HG03108 (cell line): ENCODE results near the gene LPAR6.
"Not testable (repeated sequence)": the region's sequence is repeated elsewhere in the genome, so short reads cannot be mapped to it uniquely, and the experiment has no call there.

Experiments used
- ATAC-seq: cut with Tn5 transposase; IDR thresholded peaks from one replicate; pipeline ENCODE4 v1.9.1; 2021; ENCODE audit warnings: moderate library complexity; ENCODE audit not compliant: unreplicated experiment

The LPAR6 gene

GRCh38 chr13:48412881-48413351, at the start of gene LPAR6:
Gene LPAR6 (minus strand): TSS chr13:48413113. CDS start chr13:48412423, 690 bp downstream.
- no peak for ATAC-seq

DNA sequence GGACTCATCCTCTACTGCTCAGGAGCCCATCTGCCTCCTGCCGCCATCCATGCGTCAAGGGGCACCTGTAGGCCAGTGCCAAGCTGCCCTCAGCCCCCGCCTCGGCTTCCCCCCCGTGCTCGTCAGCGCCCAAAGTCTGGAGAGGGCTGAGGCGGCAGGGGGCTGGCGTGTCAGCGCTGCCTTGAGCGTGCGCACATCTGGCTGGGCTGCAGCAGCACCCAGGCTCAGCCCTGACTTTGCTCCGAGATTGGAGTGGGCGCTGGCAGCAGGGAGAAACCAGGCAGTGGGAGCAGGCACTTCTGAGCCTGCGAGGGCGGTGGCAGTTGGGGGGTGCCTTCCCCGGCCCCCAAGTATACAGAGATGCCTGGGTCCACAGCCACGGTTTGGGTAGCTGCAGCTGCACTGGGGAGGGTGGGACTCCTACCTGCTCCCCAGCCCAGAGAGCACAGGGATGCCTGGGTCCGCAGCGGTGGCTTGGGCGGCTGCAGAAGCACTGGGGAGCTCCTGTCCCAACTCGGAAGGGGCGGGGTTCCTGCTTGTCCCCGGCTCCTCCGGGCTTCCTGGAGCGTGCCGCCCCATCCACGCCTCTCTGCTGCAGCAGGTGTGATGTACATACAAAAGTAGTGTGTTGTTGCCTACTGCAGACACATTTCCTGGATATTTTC, 44.8 kb upstream of the LPAR6 start:
- no peak for ATAC-seq

DNA sequence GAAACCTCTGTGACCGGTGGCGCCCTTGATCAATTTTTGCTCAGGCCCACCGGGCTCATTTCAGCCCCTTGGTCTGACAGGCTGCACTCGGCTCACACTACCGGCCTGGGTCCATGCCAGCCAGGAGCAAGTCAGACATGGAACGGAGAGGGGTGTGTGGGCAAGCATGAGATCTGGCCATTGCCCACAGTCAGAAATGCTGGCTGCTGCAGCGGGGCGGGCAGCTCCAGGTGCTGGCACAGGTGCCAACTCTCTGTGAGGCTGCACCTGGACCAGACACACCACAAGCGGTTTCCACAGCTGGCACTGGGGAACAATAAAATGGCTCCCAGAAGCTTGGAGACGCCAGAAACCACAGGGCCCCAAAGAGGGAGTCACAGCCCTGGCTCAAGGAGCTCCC, 43.6 kb upstream of the LPAR6 start:
- no peak for ATAC-seq

DNA sequence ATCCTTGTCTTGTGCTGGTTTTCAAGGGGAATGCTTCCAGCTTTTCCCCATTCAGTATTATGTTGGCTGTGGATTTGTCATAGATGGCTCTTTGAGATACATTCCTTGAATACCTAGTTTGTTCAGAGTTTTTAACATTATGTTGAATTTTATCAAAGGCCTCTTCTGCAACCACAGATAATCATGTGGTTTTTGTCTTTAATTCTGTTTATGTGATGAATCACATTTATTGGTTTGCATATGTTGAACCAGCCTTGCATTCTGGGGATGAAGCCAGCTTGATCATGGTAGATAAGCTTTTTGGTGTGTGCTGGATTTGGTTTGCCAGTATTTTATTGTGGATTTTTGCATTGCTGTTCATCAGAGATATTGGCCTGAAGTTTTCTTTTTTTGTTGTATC, 38.3 kb upstream of the LPAR6 start:
- not testable (repeated sequence) for ATAC-seq

- no peak for ATAC-seq
Measured at GRCh38 chr13:48449656-48450055, 36.7 kb upstream of the LPAR6 start.

DNA sequence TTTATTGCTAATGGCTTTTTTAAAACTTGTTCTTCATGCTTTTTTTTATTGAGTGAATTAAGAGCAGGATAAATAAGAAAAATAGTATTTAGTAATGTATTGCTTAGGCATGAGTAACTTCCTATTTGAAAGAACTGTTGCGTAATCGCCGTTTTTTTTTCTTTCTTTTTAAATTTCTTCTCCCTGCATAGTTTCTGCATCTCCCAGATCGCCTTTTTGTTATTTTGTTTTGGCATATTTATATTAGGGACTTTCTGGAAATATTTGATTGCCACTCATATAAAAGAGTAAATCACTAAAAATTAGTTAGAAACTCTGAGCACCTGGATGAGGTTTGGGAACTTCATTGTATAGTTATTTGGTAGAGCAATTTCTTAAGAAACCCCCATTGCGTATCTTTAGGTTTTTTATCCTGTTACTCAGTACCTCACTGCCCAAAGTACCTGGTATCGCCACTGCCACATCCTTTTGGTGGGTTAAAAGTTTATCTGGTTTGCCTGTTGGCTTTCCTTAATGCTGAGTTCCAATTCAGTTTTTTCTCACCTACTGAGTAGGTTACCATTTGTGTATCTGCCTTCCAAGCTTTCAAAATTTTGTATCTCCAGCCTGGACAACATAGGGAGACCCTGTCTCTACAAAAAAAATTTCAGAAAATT, 36.2 kb upstream of the LPAR6 start:
- no peak for ATAC-seq

- ATAC-seq: no peak
Measured at GRCh38 chr13:48448285-48448958, 35.5 kb upstream of the LPAR6 start.

GRCh38 chr13:48446464-48446863, 33.6 kb upstream of the LPAR6 start:
- ATAC-seq: no peak

DNA sequence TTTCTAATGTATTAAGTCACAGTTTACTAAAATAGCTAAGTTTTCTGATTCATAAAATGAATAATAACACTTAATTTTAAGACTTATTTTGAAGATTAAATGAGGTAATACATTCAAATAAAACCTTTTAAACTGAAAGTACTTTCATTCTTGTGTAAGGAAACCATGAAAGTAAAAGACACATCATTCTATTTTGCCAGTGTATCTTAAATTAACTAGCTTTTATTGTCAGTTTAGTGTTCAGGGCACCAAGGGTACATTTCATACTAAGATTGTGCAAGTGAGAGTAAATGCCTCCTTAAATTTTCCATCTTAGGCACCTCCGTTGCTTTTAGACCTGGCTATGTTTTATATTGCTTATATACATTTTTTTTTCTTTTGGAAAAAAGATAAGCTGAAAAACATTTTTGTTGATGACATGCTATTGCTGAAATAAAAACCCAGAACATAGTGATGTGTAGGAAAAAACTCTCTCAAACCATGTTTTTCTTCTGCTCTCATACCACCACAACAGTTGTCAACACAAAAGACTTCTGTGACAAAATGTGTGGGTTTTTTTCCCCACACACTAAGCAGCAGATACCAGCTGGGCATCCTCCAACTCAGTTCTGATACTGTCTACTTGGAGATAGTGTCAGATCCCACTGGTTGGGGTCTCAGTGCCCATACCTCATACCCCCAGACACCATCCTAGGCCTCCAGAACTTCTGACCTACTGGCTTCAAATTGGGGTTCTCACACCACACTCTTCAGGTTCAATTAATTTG, 30.7 kb upstream of the LPAR6 start:
- no peak for ATAC-seq

DNA sequence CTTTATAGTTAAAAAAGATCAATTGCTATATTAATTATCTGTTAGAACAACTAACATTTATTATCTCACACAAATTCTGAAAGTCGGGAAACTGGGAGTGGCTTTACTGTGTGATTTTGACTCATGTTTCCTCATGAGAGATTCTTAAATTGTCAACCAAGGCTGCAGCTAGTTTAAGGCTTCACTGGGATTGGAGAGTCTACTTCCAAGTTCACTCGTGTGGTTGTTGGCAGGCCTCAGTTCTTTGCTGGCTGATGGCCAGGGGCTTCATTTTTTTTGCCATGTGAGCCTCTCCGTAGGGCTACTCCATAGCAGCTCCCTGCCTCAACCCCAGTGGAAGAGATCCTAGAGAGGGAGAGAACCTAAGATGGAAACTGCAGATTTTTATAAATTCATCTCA, 24.5 kb upstream of the LPAR6 start:
- ATAC-seq: no peak

DNA sequence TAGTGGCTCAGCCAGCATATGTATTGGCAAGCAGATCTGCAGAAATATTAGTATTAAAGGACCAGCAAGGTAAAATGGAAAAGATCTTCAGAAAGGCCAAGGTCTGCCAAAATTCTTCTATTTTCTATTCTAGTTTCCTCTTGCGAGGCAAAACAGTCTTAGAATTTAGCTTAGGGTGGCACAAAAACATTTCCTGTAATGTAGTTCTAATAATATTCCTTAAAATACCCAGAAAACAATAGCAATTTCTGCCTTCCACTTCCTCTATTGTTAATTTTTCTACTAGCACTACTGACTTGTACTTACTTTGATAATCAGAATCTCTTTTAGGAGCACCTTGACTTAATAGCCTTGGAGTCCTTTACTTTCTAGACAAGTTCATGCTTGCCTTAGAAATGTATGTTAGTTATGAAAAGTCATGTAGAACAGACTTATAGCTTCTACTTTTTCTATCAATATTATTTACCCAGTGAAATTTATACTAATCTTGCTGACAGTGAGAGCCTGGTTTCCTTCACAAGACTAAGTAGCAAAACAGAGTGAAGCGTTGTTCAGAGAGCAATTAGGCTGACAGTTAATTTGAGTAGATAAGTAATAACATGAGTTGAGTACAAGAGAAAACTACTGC, 23.9 kb upstream of the LPAR6 start:
- no peak for ATAC-seq

GRCh38 chr13:48434200-48434599, 21.3 kb upstream of the LPAR6 start:
- ATAC-seq: no peak

DNA sequence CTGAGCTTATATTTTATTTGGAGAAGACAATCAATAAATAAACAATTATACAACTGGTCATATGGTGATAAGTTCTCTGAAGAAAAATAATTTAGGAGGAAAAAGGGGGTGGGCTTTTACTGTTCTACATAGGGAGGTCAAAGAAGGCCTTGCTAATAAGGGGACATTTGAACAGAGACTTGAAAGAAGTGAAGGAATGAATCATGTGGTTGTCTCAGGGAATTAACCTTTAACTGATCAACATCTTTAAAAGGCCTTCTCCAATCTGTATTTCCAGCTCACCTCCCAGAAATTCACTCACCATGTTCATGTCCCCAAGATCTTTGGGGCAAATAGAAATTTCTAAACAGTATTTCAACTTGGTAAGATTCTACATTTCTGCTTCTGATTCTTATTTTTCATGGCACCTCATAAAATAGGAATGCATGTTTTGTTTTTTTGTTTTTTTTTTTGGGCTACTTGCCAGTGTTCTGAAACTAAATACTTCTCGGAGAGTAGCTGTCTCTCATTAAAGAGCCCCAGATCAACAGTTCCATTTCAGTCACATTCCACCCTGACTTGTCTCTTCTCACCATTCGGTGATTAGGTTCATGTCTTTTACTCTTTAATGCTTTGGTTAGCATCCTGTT, 19.2 kb upstream of the LPAR6 start:
- ATAC-seq: no peak

- ATAC-seq: no peak
Measured at GRCh38 chr13:48431431-48431830, 18.5 kb upstream of the LPAR6 start.

DNA sequence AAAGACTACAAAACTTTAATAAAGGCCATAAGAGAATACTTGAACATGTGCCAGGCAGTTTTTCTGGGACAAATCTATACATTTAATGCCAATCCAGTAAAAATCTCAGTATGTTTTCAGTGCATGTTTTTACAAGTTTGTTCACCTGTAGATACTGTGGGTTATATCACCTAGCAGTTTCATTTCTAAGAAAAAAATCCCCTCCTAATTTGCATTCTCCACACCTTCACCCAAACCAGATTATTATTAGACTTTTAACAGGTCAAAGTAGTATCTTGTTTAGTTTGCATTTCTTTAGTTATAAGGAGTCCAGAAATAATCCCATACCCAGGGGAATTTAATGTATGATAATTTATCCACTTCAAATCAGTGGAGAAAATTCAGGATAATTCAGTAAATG, 17.0 kb upstream of the LPAR6 start:
- ATAC-seq: no peak

DNA sequence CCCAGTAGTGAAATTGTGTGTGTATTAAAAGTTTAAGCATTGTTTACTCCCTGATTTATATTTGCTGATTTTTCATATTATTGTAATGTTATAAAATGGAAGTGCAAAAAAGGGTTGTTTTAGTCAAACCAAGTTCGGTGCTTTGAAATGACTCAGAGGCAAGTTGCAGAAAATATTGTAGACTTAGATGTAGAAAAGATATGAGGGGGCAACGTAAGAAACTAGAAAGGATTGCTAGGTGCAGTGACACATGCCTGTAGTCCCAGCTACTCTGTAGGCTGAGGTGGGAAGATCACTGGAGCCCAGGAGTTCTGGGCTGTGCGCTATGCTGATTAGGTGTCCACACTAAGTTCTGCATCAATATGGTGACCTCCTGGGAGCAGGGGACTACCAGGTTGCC, 16.1 kb upstream of the LPAR6 start:
- no peak for ATAC-seq

- ATAC-seq: not testable (repeated sequence)
Measured at GRCh38 chr13:48426755-48427298, 13.9 kb upstream of the LPAR6 start.

DNA sequence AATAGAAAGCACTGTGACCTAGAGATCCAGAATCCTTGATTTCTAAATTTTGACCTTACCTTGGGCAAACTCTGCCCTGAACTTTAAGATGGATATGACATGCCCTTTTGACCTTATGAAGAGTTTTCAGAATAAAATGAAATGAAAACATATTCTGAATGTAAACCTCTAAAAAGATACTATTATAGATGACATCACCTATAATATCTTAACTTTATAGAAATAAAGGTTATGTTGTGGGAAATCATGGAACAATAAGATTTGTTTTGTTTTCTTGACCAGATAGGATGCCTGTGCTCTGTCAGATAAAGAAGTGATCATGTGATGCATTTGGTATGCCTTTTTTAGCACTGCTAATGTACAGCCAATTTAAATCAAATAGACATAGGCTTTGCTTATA, 13.1 kb upstream of the LPAR6 start:
- no peak for ATAC-seq

DNA sequence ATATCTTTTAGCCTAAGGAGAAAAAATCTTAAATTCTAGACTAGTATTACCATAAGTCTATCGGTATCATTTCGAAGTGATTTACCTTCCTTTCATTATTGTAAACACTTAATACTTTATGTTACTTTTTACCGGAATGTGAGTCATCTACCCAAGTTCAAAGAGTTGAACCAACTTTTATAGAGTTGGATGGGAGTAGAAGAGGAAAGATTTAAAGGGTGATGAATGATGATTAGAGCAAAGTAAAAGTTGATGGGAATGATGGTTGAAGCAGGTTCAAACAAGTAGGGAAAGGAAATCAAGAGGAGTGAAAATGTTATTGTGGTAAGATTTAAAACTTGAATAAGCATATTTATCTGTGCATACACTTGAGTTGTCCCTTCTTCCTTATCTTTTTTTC, 11.3 kb upstream of the LPAR6 start:
- no peak for ATAC-seq

GRCh38 chr13:48422003-48422402, 9.1 kb upstream of the LPAR6 start:
- not testable (repeated sequence) for ATAC-seq
